ENCODE data around the gene TENT4B.

Gene TENT4B

DNA sequence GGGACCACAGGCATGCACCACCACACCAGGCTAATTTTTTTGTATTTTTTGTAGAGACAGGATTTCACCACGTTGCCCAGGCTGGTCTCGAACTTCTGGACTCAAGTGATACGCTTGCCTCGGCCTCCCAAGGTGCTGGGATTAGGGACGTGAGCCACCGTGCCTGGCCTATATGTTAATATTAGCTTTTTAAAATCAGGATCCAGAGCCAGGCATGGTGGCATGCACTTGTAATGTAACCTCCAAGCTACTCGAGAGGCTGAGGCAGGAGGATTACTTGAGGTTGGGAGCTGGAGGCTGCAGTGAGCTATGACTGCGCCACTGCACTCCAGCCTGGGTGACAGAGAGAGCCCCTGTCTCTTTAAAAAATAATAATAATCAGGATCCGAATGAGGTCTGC, 104.8 kb downstream of the TENT4B start:
- no peak for DNase-seq (ENCODE audit: low spot score)

DNA sequence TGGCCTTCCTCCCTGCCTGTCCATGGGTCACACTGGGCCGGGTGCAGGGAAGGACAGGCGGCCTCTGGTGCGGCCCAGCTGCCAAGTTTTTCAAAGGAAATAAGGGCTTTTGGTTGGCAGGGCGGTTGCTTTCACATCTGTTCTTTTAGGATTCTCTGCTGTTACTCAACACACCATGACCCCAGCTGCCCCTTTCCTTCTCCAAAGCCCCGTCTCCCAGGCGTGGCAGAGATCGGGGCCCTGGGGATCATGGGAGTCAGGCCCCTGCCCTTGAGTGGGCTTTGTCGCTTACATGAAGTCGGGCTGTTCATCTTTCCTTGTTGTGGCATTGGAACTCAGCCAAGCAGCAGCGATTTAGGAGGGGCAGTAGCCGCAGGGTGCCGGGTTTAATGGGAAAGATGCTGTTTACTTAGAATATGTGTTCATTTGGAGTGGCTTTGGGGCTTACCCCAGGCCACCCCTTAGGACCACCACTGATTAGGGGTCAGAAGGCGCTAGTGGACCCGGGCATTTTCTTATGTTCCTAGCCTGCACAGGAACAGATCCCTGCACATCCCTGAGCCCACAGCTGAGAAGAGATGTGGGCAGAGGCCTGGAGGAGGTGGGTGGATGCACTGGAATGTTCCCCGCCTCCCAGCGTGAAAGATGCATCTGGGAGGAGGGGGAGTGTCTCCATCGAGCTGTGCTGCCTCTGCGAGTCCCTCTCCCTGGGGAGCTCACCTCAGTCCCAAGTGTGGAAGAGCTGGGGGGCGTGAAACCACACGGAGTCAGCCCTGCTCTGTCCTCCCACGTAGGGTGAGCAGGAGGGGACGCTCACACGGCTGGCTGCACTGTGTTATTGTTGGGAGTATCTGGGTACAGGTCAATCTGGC, 106.5 kb downstream of the TENT4B start:
- no peak for DNase-seq (ENCODE audit: low spot score)

DNA sequence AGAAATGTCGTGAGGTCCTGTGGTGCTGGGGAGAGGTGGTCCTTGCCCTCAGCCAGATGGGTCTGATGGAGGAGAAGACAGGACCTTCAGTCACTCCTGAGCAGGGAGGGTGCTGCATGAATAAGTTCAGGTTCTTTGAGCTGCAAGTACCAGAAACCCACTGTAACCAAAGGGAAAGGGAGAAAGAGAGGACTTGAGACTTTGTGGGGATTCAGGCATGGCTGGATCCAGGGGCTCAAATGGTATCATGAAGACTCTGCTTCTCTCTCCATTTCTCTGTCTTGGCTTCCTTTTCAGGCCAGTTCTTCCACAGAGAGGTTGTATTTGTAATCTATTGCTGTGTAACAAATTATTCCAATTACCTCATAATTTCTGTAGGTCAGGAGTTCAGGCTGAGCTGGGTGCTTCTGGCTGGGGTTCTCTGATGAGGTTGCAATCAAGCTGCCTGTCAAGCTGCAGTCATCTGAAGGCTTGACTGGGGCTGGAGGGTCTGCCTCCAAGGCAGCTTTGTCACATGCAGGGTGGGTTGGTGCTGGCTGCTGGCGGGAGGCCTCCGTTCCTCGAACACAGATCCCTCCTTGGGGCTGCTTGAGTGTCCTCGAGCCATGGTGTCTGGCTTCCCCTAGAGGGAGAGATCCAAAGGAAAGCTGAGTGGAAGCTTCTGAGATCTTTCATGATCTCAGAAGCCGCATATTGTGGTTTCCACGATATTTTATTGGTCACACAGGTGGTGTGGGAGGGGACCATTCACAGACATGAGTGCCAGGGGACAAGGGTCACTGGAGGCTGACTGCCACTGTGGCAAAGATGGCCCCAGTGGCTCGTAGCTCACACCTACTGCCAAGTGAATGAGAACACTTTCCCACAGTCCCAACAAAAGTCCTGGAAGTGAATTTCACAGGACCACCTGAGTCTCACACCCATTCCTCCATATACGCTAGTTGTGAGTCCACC, 107.4 kb downstream of the TENT4B start:
- DNase-seq (ENCODE audit: low spot score) = no peak

- DNase-seq (ENCODE audit: low spot score) = no peak
These were observed 108.1 kb downstream of the TENT4B start for GRCh38 chr16:50261160-50261706.

- no peak for DNase-seq (ENCODE audit: low spot score)
These were observed 108.7 kb downstream of the TENT4B start for GRCh38 chr16:50261707-50262235.

GRCh38 chr16:50263060-50263909, 110.2 kb downstream of the TENT4B start:
- no peak for DNase-seq (ENCODE audit: low spot score)

DNA sequence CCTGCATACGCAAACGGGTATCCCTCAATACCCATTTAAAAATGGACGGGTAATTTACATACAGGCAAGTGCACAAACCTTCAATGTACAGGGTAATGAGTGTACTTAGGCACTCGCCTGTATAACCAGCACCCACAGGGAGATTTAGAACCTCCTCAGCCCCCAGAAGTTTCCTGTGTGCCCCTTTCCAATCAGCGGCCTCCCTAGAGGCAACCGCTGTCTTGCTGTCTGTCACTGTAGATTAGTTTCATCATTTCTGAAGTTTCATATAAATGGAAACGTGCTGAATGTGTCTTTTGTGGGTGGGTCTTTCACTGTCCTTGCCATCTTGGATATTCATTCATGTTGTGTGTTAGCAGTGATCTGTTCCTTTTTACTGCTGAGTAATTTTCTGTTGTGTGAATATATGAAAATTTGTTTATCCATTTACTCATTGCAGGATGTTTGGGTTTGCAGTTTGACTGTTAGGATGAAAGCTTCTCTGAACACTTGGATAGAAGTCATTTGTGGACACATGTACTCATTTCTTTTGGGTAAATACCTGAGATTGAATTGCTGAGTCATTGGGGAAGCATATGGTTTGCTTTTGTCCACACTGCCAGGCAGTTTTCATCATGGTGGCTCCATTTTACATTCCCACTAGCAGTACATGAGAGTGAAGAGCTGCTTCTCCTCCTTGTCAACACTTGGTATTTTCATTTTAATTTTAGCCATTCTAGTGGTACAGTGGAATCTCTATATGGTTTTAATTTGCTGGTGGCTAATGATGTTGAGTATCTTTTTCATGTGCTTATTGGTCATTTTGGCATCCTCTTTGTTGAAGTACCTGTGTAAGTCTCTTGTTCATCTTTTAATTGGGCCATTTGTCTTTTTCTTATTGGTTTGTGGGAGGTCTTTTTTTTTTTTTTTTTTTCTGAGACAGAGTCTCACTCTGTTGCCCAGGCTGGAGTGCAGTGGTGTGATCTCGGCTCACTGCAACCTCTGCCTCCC, 111.1 kb downstream of the TENT4B start:
- DNase-seq (ENCODE audit: low spot score) = no peak

DNA sequence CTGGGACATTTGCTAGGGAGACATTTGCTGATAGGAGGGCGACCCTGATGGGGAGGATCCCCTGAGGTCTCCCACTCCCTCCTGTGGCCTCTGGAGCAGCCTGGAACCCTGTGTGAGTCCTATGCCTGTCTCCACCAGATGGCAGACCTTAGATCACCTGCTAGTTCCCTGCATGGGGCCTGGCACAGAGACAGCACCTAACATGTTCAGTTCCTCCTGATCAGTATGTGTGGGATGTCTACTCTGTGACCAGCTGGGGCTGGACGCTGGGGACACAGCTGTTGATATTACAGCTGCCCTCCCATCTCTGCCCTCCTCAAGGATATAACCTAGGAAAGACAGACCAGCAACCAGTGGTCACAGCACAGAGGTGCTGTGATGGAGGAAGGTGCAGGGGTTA, 112.2 kb downstream of the TENT4B start:
- no peak for DNase-seq (ENCODE audit: low spot score)

DNA sequence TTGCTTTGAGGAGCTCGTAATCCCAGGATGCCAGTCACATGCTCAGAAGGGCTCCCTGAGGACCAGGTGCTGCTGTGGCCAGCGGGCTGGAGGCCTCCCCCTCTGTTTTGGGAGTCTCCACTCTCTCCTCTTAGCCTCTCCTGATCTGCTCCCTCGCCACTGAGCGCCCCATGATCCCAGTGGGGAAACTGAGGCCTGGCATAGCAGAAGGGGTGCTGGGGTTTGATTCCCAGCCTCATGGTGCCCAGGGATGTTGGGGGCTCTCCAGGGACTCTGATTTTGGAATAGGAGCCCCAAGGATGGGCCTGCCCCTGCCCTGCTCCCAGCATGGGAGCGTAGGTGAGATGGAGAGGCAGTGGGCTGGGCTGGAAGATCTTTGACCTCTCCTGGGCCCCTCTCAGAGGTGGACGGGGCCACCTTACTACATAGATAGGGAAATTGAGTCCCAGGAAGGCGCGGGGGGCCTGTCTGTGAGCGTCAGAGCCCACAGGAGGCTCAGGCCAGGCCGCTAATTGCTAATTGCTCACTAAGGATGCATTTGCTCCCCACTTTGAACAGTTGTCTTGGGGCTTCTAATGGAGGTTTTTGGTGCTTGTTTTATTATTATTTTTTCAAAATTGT, 112.7 kb downstream of the TENT4B start:
- DNase-seq (ENCODE audit: low spot score) = no peak

GRCh38 chr16:50266337-50267091, 113.4 kb downstream of the TENT4B start, which contains the start of gene ADCY7:
Gene ADCY7, plus strand, starts transcription at chr16:50266551. Its CDS starts 21,629 bp downstream, at chr16:50288180.
- no peak for DNase-seq (ENCODE audit: low spot score)

GRCh38 chr16:50267151-50267631, 114.1 kb downstream of the TENT4B start:
- DNase-seq (ENCODE audit: low spot score) = no peak

DNA sequence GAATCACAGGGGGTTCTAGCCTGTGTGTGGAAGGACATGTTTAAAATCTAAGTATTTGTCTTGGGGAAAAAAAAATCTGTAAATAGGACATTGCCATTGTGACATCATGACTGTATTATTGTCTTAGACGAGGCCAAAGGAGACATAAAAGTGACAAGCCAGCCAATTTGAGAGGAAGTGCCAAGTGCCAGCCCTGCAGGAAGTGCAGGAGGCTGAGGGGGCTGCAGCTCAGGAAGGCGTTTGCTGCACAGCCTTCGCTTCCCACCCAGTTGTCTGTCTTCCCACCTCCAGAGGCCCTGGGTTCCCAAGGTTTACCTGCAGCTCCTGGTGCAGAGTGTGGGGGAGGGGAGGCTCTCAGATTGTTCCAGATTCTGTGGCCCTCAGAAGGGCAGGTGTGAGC, 114.5 kb downstream of the TENT4B start:
- no peak for DNase-seq (ENCODE audit: low spot score)

- DNase-seq (ENCODE audit: low spot score) = no peak
These were observed 115.2 kb downstream of the TENT4B start for GRCh38 chr16:50268352-50268751.

GRCh38 chr16:50269061-50269705, 116.1 kb downstream of the TENT4B start:
- no peak for DNase-seq (ENCODE audit: low spot score)

DNA sequence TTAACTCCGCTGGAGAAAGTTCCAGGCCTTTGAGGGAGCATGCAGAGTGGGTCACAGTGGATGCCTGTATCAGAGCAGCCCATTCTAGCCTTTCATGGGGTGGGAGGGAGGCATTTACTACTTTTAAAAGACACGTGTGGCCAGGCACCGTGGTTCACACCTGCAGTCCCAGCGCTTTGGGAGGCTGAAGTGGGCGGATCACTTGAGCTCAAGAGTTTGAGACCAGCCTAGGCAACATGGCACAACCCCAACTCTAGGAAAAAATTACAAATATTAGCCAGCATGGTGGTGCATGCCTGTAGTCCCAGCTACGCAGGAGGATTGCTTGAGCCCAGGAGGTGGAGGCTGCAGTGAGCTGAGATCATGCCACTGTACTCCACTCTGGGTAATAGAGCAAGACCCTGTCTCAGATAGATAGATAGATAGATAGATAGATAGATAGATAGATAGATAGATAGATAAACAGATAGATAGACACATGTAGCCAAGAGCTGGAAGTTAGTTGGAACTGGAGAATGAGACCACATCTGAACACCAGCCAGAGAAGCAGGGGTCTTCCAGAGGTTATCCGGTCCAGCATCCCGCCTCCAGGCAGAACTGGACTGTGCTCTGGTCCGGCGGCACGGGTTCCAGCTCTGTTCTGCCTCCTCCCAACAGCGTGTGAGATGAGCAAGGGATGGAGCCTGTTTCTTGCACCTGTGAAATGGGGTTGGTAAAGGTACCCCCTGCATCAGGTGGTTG, 116.8 kb downstream of the TENT4B start:
- DNase-seq (ENCODE audit: low spot score) = no peak

DNA sequence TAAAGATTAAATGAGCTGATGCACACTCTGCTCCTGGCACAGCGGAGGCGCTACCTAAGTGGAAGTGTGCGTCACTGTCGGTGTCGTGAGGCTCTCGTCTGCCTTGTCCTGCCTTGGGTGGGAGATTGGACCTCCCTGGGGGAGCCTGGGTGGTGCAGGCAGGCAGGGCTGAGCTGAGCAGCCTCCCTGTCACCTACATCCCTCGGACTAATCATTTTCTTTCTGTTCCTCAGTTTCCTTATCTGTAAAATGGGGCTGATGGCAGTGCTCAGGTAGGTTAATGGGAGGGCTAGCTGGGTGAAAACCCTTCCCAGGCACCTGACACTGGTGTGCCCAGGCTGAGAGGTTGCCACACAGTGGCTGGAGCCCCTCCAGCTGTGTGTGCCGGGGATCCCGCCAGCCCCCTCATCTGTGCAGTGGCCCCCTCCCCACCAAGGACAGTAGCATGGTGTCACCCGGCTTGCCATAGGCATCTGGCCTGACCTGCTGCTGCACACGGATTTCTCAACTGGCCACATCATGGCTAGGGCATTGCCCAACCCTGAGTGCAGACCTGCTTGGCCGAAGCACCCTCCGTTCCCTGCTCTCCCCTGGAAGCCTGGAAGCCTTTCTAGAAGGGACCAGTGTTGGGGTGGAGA, 117.5 kb downstream of the TENT4B start:
- no peak for DNase-seq (ENCODE audit: low spot score)

All from NAMALWA (cell line).